GM19452 (cell line): ENCODE measurements around the gene DSC3.
"Not testable (repeated sequence)": the region's sequence is repeated elsewhere in the genome, so short reads cannot be mapped to it uniquely, and the experiment has no call there.

Experiments
- ATAC-seq: cut with Tn5 transposase; IDR thresholded peaks from one replicate; pipeline ENCODE4 v1.9.1; 2021; ENCODE audit not compliant: unreplicated experiment

DSC3 gene

GRCh38 chr18:31041271-31042083, 1.1 kb downstream of the DSC3 start:
- ATAC-seq: no peak

DNA sequence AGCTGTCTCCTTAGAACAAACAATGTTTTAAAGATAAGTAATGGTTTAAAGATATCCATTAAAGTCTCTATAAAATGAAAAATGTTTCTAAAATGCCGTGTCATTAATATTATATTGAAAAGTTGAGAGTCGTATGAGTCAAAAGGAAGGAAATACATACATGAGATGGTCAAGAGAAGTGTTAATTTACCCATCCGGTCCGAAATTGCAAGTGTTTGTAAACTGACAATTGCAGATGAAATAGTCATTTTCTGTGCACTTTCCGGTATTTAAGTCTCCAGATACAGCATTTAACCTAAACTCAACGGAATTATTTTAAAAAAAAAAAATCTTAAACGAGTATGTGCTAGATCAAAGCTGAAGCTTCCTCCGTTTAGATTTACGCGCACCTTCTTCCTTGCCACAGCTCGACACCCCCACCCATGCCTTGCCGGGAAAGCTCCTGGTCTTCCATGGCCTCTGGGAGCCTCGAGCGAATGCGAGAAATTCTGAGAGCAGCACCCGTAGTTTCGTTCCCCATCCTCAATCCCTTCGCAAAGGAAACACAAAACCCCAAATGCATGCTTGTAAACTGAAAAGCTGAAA, 1.8 kb downstream of the DSC3 start:
- no peak for ATAC-seq

- no peak for ATAC-seq
These were observed 3.1 kb downstream of the DSC3 start for GRCh38 chr18:31039426-31039825.

- not testable (repeated sequence) for ATAC-seq
These were observed 4.9 kb downstream of the DSC3 start for GRCh38 chr18:31037686-31038085.

GRCh38 chr18:31034541-31034940, 8.0 kb downstream of the DSC3 start:
- ATAC-seq: no peak

- ATAC-seq: no peak
These were observed 11.8 kb downstream of the DSC3 start for GRCh38 chr18:31030574-31031278.

DNA sequence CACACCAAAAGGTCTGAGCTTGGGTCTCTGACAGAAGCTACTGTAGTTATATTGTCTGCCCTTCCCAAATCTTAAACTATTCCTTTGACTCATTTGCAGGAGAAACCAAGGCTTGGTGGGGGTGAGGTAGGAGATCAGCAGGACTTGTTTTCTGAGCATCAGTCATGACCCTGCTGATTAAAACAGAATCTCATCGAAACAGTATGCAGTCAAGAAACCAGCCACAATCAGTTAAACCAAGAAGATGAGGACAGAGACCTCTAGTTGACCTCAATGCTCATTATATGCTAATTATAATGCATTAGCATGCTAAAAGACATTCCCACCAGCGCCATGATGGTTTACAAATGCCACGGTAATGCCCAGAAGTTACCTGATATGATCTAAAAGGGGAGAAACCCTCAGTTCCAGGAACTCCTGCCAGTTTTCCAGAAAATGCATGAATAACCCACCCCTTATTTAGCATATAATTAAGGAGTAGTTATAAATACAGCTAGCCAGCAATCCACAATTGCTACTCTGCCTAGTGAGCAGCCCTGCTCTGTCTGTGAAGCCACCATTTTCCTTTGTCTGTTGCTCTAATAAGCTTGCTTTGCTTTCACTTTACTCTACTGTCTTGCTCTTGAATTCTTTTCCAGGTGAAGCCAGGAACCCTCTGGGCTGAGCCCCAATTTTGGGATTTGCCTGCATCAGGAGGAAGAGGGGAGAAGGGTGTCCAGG, 26.7 kb downstream of the DSC3 start:
- no peak for ATAC-seq

DNA sequence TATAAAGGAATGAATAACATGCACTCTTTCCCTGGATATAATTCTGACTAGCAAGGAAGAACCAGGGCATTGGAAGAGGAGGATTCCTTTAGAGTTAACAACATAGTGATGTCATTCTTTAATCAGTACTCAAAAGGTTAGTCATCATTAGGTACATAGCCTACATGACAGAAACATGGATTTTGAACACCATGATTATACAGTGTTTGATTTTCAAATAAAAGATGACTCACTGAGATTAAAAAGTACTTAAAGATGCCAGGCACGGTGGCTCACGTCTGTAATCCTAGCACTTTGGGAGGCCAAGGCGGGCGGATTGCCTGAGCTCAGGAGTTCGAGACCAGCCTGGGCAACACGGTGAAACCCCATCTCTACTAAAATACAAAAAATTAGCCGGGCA, 31.1 kb downstream of the DSC3 start:
- not testable (repeated sequence) for ATAC-seq

DNA sequence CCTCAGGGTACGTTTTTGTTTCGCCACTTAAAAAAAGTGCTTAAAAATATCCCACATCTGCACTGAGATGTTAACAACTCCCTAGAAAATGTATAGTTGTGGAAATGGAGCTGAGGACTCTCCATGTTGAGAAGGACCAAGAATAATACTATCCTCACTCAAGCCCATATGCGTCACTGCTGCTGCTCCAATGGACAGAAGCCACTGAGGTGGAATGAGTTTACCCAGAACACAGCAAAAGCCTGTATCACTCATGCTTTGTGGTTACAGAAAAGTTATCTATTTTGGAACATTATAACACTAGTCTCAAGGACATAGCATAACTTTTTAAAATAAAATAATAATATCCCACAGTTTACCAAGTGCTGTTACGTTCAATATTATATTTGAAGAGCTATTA, 31.9 kb downstream of the DSC3 start:
- ATAC-seq: no peak

GRCh38 chr18:30999887-31000628, 42.5 kb downstream of the DSC3 start:
- no peak for ATAC-seq

DNA sequence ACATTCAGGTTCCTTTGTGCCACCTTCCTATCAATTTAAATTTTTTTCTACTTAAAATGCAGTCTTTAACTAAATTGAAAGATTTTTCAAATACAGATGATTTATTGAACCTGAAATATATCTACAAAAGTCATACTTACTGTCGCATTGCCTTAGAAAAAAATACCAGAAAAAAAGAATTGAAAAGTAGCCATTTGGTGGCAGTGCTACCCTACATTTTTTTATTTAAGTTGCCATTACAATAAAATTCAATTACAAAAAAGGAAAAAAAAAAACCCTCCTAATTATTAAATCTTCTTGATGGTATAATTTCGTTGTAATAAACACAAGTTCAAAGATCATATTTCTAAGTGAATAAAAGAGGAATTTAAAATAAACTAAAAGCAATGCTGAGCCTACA, 43.4 kb downstream of the DSC3 start:
- no peak for ATAC-seq

DNA sequence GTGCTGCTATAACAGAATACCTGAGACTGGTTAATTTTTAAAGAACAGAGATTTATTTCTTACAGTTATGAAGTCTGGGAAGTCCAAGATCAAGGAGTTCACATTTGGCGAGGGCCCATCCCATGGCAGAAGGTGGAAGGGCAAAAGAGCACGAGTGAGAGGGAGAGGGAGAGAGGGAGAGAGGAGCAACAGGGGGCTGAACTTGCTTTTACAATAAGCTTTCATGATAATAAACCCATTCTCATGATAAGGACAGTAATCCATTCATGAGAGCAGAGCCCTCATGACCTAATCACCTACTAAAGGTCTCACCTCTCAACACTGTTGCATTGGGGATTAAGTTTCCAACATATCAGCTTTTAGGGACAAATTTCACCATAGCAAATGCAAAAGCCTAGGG, 45.3 kb downstream of the DSC3 start:
- no peak for ATAC-seq

DNA sequence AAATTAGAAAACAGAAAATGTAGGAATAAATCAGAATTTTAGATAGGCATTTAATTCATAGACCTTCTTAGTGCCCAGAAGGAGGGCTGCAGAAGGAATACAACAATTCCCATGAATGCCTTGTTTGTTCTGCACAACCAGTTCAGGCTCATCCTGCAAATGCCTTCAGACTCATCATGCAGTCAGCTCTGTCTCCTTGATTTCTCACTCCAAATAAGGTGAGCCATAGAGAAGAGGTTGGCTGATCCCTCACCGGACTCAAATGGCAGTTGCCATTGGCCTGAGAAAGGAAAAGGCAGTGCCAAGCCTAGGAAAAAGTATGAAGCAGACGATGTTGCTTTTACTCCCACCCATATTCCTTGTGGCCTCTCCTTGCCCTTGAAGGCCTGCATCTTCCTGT, 50.3 kb downstream of the DSC3 start:
- ATAC-seq: no peak

- no peak for ATAC-seq
These were observed 51.1 kb downstream of the DSC3 start for GRCh38 chr18:30991397-30991796.

- no peak for ATAC-seq
These were observed 53.4 kb downstream of the DSC3 start for GRCh38 chr18:30989141-30989540.

DNA sequence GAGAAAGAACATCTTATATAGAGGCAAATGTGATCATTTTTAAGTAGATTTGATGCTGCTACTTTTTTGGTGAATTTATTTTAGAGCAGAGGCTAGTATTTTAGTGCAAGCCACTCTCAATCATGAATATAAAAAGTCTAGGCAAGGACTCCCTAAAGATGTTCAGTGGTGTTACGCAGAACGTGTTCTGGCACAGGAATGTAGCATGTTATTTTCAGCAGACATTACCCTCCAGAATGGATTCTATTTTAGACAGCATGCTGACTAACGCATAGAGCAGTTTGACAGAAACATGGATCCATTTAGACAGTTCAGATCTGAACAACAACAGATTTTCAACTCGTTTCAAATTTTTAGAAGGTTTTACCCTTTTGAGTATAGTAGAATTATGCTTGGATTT, 54.1 kb downstream of the DSC3 start:
- ATAC-seq: no peak

DNA sequence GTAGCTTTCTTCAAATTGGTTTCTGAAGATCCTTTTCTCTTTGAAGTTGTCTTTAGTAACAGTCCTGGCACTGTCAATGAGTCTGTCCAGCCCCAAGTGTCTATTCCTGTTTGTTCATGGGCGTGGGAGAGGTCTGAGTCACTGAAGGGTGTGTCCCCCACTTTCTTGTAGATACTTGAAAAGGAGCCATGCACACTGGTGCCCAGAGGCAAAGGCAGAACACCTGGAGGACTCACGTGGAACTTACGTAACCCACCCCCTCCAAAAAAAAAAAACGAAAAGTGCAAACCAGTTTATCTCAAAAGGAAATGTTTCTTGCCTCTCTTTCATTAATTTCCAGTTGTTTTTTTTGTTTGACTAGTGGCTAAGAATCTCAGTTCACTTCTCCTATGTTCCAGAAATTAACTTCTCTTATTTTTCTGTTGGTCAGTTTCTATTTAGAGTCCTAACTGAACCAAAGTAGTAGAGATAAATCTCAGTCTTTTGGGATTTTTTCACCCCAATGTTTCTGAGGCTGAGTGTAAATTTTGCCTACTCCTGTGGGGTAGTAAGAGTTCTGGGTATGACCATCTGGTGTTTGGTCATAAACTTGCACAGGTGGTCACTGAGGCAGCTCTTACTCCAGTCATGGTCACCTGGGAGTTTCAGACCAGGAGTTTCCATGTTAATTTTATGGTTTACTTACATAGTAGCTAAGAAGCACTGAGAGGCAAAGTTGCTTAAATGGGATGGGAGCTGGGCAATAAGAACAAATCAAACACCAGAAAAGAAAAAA, 54.9 kb downstream of the DSC3 start:
- ATAC-seq: no peak

DNA sequence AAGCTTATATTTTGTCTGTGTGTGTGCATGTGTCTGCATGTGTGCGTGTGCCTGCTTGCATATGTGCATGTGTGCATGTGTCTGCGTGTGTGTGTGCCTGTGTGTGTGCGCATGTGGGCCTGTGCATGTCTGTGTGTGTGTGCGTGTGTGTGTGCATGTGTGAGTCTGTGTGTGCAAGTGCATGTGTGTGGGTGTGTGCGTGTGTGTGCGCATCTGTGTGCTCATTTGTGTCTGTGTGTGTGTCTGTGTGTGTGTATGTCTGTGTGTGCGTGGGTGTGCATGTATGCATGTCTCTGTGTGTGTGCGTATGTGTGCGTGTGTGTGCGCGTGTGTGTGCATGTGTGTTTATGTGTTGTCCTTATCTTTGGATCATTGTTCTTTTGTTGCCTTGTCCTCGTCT, 56.8 kb downstream of the DSC3 start:
- no peak for ATAC-seq

DNA sequence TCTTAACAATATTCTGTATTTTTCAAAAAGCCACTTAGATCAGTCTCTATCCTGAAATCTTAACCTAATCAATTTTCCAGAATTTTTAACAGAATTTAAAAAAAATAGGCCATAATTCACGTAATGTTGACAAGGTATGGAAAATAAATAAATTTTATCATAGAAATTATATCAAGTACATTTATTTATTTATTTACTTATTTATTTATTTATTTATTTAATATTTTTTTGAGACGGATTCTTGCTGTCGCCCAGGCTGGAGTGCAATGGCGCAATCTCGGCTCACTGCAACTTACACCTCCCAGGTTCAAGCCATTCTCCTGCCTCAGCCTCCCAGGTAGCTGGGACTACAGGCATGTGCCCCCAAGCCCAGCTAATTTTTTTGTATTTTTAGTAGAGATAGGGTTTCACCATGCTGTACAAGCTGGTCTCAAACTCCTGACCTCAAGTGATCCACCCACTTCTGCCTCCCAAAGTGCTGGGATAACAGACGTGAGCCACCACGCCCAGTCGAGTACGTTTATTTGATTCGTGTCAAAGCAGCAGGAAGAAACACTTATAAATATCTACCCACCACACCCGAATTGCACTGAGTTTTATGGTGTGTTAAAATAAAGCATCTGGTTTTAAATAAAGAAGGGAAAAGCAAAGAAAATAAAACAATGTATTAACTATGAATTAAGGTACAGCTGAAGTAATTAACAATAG, 60.1 kb downstream of the DSC3 start:
- no peak for ATAC-seq
